RPMI8226 (cell line): Measurements from ENCODE around the gene B3GALNT2.

Experiments used
- DNase-seq: peaks from one replicate; pipeline ENCODE4 v3.0.0-alpha.2; 2015

B3GALNT2 gene

DNA sequence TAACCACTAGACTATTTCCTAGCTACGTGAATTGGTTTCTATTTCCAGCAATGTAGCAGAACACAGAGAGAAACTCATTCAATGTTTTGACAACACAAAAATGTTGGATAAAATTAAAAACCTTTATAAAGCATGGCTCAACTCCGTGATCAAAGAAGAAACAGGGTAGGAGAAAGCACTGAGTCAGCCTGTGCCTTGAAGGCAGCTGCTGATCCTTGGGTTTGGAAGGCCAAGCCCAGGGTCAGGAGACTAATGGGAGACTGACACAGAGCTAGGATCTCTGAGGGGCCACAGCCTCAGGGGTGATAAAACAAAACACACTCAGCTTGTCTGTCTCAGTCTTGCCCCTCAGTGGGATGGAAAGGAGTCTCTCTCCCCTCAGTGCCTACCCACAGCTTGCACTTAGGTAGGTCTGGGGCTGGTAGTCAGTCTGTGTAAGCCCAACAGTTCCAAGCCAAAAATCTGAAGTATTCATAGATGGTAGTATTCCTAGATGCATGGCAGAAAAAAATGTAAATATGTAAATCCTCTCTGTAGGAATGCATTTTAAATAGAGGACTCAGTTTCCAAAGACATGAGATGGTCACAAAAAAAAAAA lies 53.3 kb downstream of the B3GALNT2 start:
- DNase-seq: no peak

DNA sequence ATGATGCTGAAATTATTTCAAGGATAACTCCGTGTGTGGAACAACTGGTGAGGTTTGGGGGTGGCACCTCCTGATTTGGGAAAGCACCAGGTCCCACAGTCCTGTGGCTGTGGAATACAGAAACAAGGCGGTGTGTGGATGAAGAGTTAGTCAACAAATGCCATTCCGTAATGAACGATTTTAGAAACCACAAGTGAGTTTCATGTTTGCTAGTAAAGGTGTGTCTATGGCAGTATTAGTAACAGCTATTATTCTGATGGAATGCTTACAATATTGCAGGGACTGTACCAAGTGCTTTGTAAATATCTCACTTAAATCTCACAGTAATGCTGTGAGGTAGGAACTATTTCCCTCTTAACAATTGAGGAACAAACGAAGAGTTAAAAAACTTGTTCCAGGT lies 53.8 kb downstream of the B3GALNT2 start:
- no peak for DNase-seq

DNA sequence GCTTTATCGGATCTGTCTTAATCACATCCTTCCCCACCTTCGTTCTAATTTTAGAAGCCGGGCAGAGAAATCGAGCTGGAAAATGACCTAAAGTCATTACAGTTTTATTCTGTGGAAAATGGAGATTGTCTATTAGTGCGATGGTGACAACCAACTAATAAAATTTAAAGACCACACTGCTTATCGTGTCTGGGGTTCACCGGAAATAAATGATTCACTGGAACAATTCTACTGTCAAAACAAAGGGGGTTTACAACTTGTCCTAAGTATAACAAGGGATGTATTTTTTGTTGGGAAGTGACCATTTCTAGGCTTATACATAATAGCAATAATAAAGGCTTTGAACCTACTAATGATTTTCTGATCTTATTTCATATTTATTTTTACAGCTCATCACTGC lies 55.6 kb downstream of the B3GALNT2 start:
- no peak for DNase-seq

DNA sequence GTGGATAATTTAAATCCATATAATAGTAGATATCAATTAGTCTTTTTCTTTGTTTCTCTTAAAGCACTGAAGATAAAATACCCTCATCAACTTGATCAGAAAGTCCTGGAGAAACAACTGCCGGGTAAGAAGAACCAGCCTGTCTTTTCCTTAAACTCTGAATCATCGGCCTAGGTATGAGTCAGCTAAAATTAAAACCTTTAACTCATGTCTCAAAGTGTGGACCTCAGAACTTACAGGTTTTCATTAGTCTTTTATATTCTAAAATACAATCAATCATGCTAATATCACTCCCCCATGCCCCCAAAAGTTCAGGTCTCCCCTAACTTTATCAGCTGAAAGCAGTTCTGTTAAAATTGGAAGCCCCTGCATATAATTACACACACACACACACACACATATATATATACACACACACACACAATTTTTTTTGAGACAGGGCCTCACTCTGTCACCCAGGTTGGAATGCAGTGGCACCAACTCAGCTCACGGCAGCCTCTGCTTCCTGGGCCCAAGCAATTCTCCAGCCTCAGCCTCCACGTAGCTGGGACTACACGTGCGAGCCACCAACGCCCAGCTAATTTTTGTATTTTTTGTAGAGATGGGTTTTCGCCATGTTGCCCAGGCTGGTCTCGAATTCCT lies 61.3 kb downstream of the B3GALNT2 start:
- DNase-seq: no peak

DNA sequence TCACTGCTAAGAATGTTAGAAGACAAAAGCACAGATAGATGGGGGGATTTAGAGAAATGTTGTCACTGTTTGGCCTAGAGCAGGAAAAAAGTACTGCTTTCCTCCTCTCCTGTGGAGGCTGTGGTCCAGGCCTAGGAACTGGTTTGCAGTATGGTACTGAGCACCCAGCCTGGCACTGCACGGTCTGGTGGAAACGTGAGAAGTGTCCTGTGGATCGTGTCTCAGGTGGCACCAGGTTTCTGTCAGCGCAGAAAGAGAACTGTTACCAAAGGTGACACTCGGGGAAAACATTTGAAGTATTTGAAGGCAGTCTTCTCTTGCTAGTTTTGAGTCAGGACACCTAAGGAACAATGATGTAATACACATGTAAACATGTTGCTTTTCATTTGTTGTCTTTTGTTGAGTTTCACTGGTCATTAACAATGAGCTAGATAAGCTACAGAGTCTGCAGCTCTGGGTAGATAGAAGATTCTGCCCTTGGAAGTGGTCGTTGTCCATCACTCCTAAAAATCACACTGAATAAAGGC lies 63.0 kb downstream of the B3GALNT2 start:
- no peak for DNase-seq

DNA sequence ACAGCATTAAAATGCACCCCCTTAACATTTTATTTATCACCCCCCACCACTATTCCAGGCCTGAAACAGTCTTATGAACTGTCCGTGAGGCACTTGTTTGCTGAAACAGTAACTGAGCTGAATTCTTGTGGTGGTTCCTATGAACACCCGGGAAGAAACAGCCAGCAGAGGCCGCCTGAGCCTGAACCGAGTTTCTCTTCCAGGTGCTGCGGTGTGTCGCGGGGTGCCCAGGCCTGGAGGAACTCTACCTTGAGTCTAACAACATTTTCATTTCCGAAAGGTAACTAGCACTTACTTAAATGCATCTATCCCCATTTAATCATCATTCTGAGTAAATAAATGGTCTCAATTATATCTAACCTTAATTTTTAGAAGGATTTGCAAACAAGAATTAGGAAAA lies 70.3 kb downstream of the B3GALNT2 start:
- no peak for DNase-seq

DNA sequence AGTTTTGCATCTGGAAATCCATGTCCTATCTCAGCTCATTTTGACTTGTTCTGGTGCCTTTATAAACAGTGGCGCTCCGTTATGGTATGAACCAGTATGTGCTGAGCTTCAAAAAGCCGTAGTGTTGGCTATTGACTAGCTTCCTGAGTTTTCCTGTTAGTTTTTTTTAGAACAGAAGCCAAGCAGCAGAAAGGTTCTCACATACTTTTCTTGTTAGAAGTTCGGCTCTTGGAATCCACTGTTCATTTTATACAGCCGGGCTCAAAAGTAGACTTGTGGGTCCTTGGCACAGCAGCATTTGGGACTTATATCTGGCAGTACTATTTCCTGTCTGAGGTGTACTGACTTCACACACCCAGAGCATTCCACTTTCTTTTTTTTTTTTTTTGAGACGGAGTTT lies 73.3 kb downstream of the B3GALNT2 start:
- no peak for DNase-seq

DNA sequence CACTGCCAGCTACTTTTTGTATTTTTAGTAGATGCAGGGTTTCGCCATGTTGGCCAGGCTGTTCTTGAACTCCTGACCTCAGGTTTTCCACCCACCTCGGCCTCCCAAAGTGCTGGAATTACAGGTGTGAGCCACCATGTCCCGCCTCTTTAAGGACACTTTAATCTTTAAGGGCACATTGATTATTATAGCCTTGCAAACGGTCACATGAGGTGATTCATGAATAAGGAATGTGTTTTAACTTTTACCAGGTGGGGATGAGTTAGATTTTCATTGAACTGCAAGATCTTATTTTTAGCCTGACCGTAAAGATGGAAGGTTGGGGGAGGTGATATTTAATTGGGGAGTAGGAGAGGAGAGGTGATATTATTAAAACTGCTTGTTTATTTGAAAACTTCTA lies 75.1 kb downstream of the B3GALNT2 start:
- no peak for DNase-seq

DNA sequence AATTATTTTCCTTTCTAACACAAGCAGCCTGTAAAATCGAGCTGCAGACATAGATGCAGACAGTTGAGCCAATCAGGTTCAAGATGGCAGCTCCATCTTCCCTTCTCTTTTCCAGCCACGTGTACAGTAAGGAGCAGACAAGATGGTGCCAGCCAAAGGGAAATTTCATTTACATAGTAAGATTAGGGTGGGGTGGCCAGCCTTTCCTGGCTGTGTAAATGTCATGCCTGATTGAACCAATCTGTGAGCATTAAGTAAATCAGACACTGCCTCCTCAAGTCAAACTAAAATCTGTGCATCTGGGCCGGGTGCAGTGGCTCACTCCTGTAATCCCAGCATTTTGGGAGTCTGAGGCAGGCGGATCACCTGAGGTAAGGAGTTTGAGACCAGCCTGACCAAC lies 76.8 kb downstream of the B3GALNT2 start:
- no peak for DNase-seq

DNA sequence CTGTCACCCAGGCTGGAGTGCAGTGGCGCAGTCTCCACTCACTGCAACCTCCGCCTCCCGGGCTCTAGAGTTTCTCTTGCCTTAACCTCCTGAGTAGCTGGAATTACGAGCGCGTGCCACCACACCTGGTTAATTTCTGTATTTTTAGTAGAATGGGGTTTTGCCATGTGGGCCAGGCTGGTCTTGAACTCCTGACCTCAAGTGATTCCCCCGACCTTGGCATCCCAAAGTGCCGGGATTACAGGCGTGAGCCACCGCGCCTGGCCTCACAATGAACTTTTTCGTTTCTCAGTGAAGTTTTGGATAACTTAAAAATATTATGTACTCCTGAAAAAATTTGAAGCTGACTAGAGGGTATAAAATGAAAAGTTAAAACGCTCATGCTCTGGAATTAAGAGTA lies 77.6 kb downstream of the B3GALNT2 start:
- no peak for DNase-seq

DNA sequence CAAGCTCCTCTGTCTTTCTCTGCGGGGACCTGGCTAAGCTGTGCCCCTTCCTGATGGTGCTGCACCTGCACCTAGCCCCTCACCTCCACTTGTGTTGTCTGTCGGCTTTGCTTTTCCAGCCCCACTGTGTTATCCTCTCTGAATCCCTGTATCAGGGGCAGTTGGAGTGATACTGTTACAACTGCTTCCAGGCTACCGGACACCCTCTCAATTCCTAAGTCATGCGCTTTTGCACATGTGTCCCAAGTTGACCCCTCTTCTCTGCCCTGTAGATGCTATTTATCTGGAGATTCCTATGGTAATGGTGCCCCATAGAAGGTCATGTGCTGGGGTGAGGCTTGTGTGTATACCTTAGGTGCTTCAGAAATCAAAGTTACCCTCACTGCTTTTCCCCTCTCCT lies 78.1 kb downstream of the B3GALNT2 start:
- no peak for DNase-seq

DNA sequence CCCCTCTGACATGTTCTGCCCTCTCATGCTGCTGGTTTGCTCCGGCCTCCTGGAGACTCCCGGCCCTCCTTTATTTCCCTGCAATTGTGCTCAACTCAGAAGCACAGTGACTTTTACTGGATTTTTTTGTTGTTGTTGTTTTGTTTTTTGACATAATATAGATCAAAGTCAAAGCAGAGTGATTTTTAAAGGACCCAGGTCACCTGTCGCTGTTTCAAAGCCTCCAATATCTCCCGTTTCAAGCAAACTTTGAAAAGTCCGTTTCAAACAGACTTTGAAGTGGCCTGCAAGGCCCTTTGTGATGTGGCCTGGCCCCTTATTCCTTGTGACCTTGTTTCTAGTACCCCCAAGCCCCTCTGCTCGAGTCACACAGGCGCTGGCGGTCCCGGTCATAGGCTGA lies 78.9 kb downstream of the B3GALNT2 start:
- no peak for DNase-seq

DNA sequence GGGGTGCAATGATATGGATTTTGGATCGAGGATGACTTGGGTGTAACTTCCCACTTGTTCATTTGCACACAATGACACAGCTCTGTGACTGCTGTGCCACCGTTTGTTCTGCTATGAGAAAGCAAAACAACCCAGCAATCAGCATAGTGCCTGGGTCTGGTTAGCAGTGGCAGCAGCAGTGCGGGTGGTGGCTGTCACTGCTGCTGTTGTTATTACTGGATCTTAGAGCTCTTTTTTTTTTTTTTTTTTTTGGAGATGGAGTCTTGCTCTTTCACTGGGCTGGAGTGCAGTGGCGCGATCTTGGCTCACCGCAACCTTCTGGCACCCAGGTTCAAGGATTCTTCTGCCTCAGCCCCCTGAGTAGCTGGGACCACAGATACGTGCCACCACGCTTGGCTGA lies 80.2 kb downstream of the B3GALNT2 start:
- DNase-seq: no peak

DNA sequence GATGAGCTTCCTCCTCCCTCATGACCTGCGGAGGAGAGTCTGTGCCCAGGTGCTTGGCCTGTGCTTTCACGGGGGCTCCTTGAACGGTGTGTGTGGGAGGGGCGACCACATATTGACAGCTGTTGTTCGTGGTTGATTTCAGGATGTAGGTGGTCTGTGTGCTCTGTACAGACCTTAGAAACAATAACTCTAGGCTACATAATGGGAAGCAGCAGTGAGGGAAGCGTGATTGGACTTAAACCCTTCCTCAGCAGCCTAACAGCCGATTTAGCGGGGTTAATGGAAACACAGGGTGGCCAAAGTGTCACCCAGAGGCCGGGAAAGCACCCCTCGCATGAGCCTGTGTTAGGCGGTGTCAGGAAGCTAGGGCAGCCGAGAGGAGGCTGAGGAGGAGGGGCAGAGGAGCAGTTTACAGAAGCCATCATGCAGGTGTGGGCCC lies 81.0 kb downstream of the B3GALNT2 start:
- DNase-seq: no peak

DNA sequence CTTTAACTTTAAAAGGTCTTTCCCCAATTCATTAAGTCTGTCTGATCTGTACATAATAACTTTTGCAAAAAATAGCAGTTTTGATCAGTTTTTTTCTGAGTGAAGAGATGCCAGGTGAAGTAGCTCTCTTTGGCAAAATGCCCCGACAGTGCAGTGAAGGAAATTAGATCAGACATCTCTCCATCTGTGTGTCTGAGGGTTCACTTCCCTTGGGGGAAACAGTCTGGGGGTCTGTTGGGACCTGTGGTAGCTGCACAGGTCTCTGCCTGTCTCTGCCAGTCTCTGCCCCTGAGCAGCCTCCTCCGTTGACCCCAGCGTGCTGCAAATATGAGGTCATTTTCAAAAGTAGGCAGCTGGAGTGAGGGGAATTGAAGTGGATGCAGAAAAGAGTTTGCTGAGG lies 82.5 kb downstream of the B3GALNT2 start:
- no peak for DNase-seq

DNA sequence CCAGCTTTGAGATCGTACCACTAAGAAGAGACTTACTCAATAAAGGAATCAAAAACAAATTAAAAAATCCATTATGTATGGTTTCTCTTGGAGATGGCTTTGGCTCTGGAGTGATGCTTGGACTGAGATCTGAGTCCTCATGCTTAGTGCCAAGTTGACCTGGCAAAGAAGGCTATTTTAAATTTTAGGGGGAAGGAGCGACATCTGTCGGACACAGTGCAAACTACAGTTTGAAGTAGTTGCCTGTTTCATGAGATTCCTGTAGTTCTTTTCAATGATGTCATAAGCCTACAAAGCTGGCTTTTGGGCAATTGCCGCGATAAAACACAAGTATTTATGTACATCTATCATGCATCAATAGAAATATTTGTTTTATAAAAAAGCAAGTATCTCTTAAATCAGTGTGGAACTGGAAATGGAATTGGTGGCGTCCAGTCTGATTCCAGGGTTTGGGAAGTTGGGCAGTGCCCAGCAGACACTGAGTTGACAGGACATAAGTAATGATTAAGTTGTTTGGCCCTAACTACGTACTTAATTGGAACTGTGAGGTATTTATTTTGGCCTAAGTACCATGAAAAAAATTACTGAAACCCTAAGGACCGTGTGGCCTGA lies 87.1 kb downstream of the B3GALNT2 start:
- peak; percentile 63 for DNase-seq

DNA sequence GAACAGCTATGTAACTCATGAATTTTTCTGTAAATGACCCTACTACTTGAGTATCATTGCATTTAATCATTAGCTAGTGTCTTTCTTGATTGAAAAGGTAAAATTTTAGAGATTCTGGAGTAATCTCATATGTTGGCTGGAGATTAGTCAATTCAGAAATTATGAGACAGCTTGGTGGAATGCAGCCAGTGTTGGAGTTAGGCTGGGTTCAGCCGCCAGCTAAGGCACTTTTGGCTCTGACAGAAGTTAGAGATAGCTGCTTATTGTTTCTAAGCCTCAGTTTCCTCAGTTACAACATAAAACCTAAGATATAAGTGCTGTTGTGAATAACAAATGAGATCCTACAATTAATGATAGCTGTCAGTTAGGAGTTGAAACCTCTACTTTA lies 87.6 kb downstream of the B3GALNT2 start:
- no peak for DNase-seq

DNA sequence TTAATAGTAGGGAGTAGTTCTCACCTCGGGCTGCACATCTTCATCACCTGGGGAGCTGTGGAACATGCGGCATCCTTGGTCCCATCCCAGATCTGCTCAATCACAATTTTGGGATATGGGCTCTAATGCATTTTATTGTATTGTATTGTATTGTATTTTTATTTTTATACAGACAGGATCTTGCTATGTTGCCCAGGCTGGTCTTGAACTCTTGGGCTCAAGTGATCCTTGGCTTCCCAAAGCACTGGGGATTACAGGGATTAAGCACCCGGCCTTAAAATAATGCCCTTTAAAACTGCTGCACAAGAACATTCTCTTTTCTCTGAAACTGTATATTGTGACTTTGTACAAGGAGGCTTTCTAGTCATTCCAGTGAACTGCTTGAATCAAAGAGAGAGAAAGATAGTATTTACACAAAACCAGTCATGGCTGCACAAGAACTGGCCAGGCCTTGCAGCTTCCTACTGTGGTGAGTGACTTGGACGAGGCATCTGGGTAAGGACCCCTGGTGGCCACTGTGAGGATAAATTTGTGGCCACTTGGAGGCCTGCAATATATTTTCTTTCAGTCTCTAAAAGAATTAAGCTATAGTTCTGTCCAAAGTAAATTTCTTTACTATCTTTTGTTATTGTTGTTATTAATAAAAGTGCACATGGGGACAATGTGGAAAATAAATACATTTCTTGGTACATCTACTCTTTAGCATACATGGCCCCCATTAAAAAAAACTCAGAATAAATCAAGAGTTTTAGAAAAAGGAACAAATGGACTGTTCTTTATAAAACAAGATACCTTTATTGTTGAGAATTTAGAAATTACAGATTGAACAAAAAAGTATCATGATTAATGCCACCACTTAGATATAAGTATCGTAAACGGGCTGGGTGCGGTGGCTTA lies 89.0 kb downstream of the B3GALNT2 start:
- peak; percentile 80 for DNase-seq

DNA sequence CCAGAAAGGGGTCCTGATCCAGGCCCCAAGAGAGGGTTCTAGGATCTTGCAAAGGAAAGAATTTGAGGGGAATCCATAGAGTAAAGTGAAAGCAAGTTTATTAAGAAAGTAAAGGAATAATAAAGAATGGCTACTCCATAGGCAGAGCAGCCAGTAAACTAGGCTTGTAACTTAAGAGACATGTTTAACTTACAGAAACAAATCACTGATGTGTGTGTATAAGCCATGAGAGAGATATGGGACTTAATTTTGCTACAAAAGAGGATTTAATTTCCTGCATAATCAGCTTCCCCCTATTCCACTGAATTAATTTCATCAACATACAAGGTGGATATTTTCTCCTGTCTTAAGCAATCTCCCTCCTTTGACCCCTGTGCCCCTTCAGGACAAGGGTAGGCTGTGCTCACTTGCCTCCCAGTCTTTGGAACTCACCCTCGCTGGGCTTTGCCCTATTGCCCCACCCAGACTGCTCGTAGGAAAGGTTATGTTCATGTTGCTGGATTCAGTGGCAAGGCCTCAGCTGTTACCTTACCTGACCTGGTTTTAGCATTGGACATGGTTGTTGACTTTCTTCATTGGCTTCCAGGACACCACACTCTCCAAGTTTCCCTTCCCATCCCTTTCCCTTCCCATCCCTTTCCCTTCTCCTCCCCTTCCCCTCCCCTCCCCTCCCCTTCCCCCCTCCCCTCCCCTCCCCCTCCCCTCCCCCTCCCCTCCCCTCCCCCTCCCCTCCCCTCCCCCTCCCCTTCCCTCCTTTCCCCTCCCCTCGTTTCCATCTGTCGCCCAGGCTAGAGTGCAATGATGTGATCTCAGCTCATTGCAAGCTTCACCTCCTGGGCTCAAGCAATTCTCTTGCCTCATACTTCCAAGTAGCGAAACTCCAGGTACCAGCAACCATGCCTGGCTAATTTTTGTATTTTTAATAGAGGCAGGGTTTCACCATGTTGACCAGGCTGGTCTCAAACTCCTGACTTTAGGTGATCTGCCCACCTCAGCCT lies 92.5 kb downstream of the B3GALNT2 start:
- DNase-seq: no peak

DNA sequence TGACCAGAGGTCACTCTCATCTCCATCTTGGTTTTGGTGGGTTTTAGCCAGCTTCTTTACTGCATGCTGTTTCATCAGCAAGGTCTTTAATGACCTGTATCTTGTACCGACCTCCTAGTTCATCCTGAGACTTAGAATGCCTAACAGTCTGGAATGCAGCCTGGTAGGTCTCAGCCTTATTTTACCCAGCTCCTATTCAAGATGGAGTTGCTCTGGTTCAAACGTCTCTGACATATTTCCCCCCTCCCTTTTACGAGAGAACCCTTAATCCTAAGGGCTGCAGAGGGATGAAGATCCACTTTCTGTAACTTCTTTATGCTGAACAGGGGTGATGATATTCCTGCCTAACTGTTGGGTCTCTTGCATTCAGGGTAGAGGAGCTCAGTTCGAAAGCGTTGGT lies 93.8 kb downstream of the B3GALNT2 start:
- no peak for DNase-seq

DNA sequence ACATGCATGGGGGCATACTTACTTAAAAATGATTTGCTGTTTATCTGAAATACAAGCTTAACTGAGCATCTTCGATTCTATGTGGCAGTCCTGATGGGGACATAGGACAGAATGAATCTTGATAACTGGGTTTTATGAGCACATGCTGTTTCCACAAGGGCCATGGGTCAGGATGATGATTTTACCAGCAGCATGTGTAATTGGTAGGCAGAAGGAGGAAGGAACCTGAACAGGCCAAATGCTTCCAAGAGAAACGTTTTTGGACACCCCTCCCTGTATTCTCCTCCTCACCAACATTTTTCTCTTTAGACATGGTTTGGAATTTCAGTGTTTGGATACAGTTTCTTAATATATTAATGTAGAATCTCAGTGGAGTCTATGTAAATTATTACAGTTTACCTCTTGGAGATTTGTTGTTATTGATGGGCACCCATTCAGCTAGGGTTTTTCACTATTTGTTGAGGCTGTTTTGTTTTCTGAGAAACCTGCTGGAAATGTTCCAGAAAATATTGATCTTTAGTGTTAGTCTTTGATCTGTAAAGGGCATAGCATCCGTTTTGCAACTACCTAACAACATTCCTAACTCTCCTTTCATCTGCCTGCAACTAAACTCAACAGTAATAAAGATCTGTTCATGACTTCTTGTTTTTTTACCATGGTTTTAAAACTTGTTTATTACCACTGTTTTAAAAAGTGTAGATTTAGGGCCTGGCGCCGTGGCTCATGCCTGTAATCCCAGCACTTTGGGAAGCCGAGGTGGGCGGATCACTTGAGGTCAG lies 95.0 kb downstream of the B3GALNT2 start:
- DNase-seq: no peak
